Measurements from ENCODE around the gene TET1. TPM values are rescaled to one million over a fixed set of nuclear protein-coding genes. Genes with fewer than 3 reads are reported as not detected.

Gene TET1
- total RNA-seq, 1 donor from 2014 or later: 67.3 TPM

DNA sequence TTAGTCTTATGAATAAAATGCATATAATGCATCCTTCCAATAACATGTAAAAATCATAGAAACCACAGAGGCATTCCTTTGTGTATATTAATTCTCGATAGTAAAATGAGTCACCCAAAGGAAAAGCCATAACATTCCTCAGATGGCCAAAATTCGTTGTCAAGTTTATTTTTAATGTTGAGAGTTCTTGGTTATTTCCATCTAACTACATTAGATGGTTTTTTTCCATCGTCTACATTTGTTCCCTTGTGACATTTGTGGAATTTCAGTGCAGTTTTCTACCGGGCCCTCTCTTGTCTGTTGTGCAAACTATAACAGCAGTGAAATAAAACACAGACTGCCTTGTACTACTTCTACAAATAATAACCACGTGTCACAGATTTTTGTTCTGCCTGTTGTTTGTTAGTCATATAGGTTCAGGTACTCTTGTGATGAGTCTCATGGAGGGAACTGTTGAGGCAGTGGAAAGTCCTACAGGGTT is 106.2 kb downstream of the TET1 start:
- Histone ChIP-seq H3K27ac (no peak overlapping the region), H3K79me2 (ENCODE audit: low read depth) (no peaks in the 10 kb centered on the region), H4K20me1 (ENCODE audit: low read depth) (peaks cover 5% of the 10 kb centered on the region), H3K36me3 (peaks cover 25% of the 10 kb centered on the region), H3K9ac (no peak overlapping the region), H3K4me3 (no peak overlapping the region), H3F3A (ENCODE audit: low read depth) (peaks cover 9% of the 10 kb centered on the region), H2AFZ (replicated peaks) (no peak overlapping the region), H3K4me2 (no peak overlapping the region), H3K9me3 (ENCODE audit: low read depth) (no peaks in the 10 kb centered on the region), H3K4me1 (no peaks in the 10 kb centered on the region), H3K27me3 (no peaks in the 10 kb centered on the region)
- no peak for DNase-seq (ENCODE audit: low spot score)
- H3K27ac Mint-ChIP-seq: no peak overlapping the region
- no peak overlapping the region for H3K4me3 Mint-ChIP-seq
- no peaks in the 10 kb centered on the region for H3K4me1 Mint-ChIP-seq
- H3K27me3 Mint-ChIP-seq (ENCODE audit: insufficient read depth, low read depth): peaks cover 2% of the 10 kb centered on the region
- TF ChIP-seq CTCF (IDR thresholded peaks at IDR 0.05) (no peak), EZH2phosphoT487 (IDR thresholded peaks at IDR 0.05) (no peak), EZH2 (IDR thresholded peaks at IDR 0.05) (no peak)
- H3K9me3 Mint-ChIP-seq: no peaks in the 10 kb centered on the region
- peaks cover 38% of the 10 kb centered on the region for H3K36me3 Mint-ChIP-seq

DNA sequence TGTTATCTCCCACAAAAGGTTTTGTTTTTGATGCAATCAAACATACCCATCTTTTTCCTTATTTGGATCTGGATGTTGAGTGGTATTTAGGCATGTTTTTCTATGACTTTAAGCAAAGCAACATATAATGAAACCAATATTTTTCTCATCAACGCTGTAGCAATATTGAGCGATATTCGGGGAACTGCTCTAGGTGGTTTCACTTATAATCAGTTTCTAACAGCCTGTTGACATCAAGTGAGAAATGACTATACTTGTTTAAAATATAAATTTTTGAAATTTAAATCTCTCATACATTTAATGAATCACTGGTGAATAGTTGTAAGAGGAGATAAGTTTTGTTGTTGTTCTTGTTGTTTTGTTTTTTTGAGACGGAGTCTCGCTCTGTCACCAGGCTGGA is 108.1 kb downstream of the TET1 start:
- no peak overlapping the region for H3K4me2 ChIP-seq
- no peaks in the 10 kb centered on the region for H3K27me3 Mint-ChIP-seq (ENCODE audit: insufficient read depth, low read depth)
- H3K9me3 Mint-ChIP-seq: peaks cover 2% of the 10 kb centered on the region
- no peaks in the 10 kb centered on the region for H3K9me3 ChIP-seq (ENCODE audit: low read depth)
- no peaks in the 10 kb centered on the region for H3K27me3 ChIP-seq
- H2AFZ ChIP-seq (replicated peaks): no peak overlapping the region
- no peaks in the 10 kb centered on the region for H4K20me1 ChIP-seq (ENCODE audit: low read depth)
- DNase-seq (ENCODE audit: low spot score): no peak
- TF ChIP-seq EZH2 (IDR thresholded peaks at IDR 0.05) (no peak), EZH2phosphoT487 (IDR thresholded peaks at IDR 0.05) (no peak), CTCF (IDR thresholded peaks at IDR 0.05) (no peak)
- H3K4me3 ChIP-seq: no peak overlapping the region
- H3K36me3 ChIP-seq: peaks cover 30% of the 10 kb centered on the region
- no peaks in the 10 kb centered on the region for H3K4me1 Mint-ChIP-seq
- H3K9ac ChIP-seq: no peak overlapping the region
- no peak overlapping the region for H3K27ac Mint-ChIP-seq
- no peaks in the 10 kb centered on the region for H3K4me1 ChIP-seq
- peaks cover 47% of the 10 kb centered on the region for H3K36me3 Mint-ChIP-seq
- no peak overlapping the region for H3K27ac ChIP-seq
- H3F3A ChIP-seq (ENCODE audit: low read depth): peaks cover 10% of the 10 kb centered on the region
- H3K4me3 Mint-ChIP-seq: no peak overlapping the region
- H3K79me2 ChIP-seq (ENCODE audit: low read depth): no peaks in the 10 kb centered on the region

DNA sequence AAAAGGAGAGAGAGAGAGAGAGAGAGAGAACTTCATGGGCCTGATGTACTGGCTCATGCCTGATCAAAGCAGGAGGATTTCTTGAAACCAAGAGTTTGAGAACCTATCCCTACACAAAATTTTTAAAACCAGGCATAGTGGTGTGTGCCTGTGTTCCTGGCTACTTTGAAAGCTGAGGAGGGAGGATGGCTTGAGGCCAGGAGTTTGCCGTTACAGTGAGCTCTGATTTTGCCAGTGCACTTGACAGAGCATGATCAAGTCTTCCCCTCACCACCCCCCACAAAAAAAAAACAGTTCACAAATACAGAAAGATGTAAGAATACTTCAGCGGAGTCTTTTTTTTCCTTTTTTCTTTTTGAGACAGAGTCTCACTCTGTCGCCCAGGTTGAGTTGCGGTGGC is 108.8 kb downstream of the TET1 start:
- no peak for DNase-seq (ENCODE audit: low spot score)
- Mint-ChIP-seq H3K4me1 (no peaks in the 10 kb centered on the region), H3K36me3 (peaks cover 51% of the 10 kb centered on the region), H3K4me3 (no peak overlapping the region), H3K27ac (no peak overlapping the region), H3K9me3 (peaks cover 3% of the 10 kb centered on the region), H3K27me3 (ENCODE audit: insufficient read depth, low read depth) (no peaks in the 10 kb centered on the region)
- Histone ChIP-seq H3K27ac (no peak overlapping the region), H3F3A (ENCODE audit: low read depth) (peaks cover 10% of the 10 kb centered on the region), H3K79me2 (ENCODE audit: low read depth) (no peaks in the 10 kb centered on the region), H3K9ac (no peak overlapping the region), H4K20me1 (ENCODE audit: low read depth) (no peaks in the 10 kb centered on the region), H3K4me2 (no peak overlapping the region), H3K4me1 (no peaks in the 10 kb centered on the region), H3K9me3 (ENCODE audit: low read depth) (no peaks in the 10 kb centered on the region), H3K36me3 (peaks cover 35% of the 10 kb centered on the region), H3K27me3 (no peaks in the 10 kb centered on the region), H2AFZ (replicated peaks) (no peak overlapping the region), H3K4me3 (no peak overlapping the region)
- TF ChIP-seq EZH2phosphoT487 (IDR thresholded peaks at IDR 0.05) (no peak), EZH2 (IDR thresholded peaks at IDR 0.05) (no peak), CTCF (IDR thresholded peaks at IDR 0.05) (no peak)
